ENCODE measurements around the gene CIDEB.

CIDEB gene

DNA sequence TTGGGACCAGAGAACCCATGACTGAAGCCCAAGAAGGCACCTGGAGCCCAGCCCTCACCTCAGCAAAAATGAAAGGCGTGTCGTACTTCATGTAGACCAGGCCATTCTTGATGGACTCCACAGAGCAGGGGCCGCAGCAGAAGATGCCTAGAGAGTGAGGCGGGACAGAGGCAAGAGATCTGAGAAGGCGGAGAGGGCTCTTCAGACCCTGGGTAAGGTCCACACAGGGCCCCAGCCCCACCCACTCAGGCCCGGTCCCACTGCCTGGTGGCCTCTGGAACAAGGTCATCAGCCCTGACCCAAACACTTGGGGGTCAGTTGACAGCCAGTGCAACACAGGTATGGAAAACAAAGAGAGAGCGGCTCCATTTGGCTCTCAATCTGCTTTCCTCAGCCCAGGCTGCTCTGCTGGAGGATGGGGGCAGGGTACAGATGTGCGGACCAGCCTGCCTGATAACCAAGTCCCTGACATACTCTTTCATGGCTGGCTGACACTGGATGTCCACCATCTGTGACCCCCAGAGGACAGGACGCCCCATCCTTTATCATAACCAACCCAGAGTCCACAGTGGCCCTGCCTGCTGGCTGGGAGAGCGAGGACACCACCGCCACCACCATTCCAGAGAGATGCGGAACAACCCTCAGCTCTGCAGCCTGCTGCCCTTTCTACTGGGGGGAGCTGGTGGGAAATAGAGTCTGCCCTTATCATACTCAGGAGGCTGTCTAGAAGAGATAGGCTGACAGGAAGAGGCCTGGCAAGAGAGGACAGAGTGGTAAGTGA is 51.7 kb downstream of the CIDEB start:
- Histone ChIP-seq H3K36me3 (ENCODE audit: control insufficient read depth, insufficient read depth, low read length) (no peaks in the 10 kb centered on the region), H3K4me1 (ENCODE audit: control insufficient read depth, insufficient read depth, low read length) (no peaks in the 10 kb centered on the region), H3K9me3 (ENCODE audit: control insufficient read depth, insufficient read depth, low read length) (no peaks in the 10 kb centered on the region), H3K4me3 (ENCODE audit: low read depth, low read length) (no peak overlapping the region), H3K27me3 (ENCODE audit: control insufficient read depth, insufficient read depth, low read length) (no peaks in the 10 kb centered on the region), H3K9ac (ENCODE audit: low read depth, low read length) (no peak overlapping the region), H3K27ac (ENCODE audit: low read depth, low read length) (no peak overlapping the region)

GRCh38 chr14:24255438-24255837 is 52.3 kb downstream of the CIDEB start:
- no peak overlapping the region for H3K27ac ChIP-seq (ENCODE audit: low read depth, low read length)
- H3K36me3 ChIP-seq (ENCODE audit: control insufficient read depth, insufficient read depth, low read length): no peaks in the 10 kb centered on the region
- H3K4me1 ChIP-seq (ENCODE audit: control insufficient read depth, insufficient read depth, low read length): no peaks in the 10 kb centered on the region
- no peak overlapping the region for H3K4me3 ChIP-seq (ENCODE audit: low read depth, low read length)
- no peaks in the 10 kb centered on the region for H3K27me3 ChIP-seq (ENCODE audit: control insufficient read depth, insufficient read depth, low read length)
- no peak overlapping the region for H3K9ac ChIP-seq (ENCODE audit: low read depth, low read length)
- no peaks in the 10 kb centered on the region for H3K9me3 ChIP-seq (ENCODE audit: control insufficient read depth, insufficient read depth, low read length)
